CD4-positive, alpha-beta T cell (primary cell): Measurements from ENCODE around the gene TTLL10. TPM values are rescaled to one million over a fixed set of nuclear protein-coding genes. Genes with fewer than 3 reads are reported as not detected.
A peak's percentile ranks its signal among the peaks of the same experiment; 100 is the strongest.

Experiments used
- ATAC-seq: fragments of 200-7000 bp; cut with Tn5 transposase; one replicate; pipeline ENCODE4 v1.10.0; 2022; ENCODE audit warnings: mild to moderate bottlenecking; ENCODE audit not compliant: poor library complexity
- CTCF ChIA-PET: fragments of 350-600 bp; sonication (Branson Sonifier 250); formaldehyde crosslinking; loops from one replicate; lab custom pipeline; 2021; ENCODE audit warnings: antibody characterized with exemption, inconsistent platforms; lab: Charles Lee
- POLR2A ChIA-PET: fragments of 350-600 bp; sonication (Branson Sonifier 250); formaldehyde crosslinking; loops from one replicate; lab custom pipeline; 2021; ENCODE audit warnings: antibody characterized with exemption, inconsistent platforms; lab: Charles Lee
- DNase-seq, 14 experiments: peaks; one replicate each; pipeline ENCODE4 v3.0.0-alpha.2; 2013 to 2020; ENCODE audit warnings: mixed read lengths in 2 of 14
- H3K27ac ChIP-seq, 2 donors: one replicate each; pipeline versions ENCODE4 v1.5.1 to v1.7.0; 2013; ENCODE audit warnings: low read length in 2 of 2, low read depth in 1 of 2, mild to moderate bottlenecking in 1 of 2
- H3K27me3 ChIP-seq, 2 experiments: 1 replicate in 1 of 2; 2 replicates in 1 of 2; pipeline versions ENCODE4 v1.6.1 to v1.7.0; 2013; ENCODE audit warnings: low read length in 2 of 2, control low read depth in 1 of 2, mild to moderate bottlenecking in 1 of 2, moderate library complexity in 1 of 2; ENCODE audit not compliant: insufficient read depth in 2 of 2, control insufficient read depth in 1 of 2
- H3K36me3 ChIP-seq: one replicate; pipeline ENCODE4 v1.6.1; 2013; ENCODE audit warnings: low read length, control low read depth; ENCODE audit not compliant: insufficient read depth
- H3K4me1 ChIP-seq: one replicate; pipeline ENCODE4 v1.6.1; 2013; ENCODE audit warnings: low read length, control low read depth; ENCODE audit not compliant: insufficient read depth
- H3K4me3 ChIP-seq: one replicate; pipeline ENCODE4 v1.5.1; 2013; ENCODE audit warnings: mild to moderate bottlenecking, low read length, moderate library complexity
- H3K9me3 ChIP-seq, 2 experiments: 1 replicate in 1 of 2; 2 replicates in 1 of 2; pipeline versions ENCODE4 v1.6.1 to v1.7.0; 2013; ENCODE audit warnings: low read length in 2 of 2, mild to moderate bottlenecking in 2 of 2, control low read depth in 1 of 2, moderate library complexity in 1 of 2; ENCODE audit not compliant: control insufficient read depth in 1 of 2, insufficient read depth in 1 of 2
- H3K27ac Mint-ChIP-seq: one replicate; pipeline ENCODE4 v1.8.0; 2020; ENCODE audit warnings: mixed read lengths
- H3K27me3 Mint-ChIP-seq: one replicate; pipeline ENCODE4 v1.8.0; 2021; ENCODE audit warnings: mixed read lengths
- H3K36me3 Mint-ChIP-seq: one replicate; pipeline ENCODE4 v1.8.0; 2021; ENCODE audit warnings: low read depth, mixed read lengths
- H3K4me1 Mint-ChIP-seq: one replicate; pipeline ENCODE4 v1.8.0; 2021; ENCODE audit warnings: low read depth, mixed read lengths
- H3K4me3 Mint-ChIP-seq: one replicate; pipeline ENCODE4 v1.8.0; 2020; ENCODE audit warnings: mild to moderate bottlenecking, mixed read lengths
- H3K9me3 Mint-ChIP-seq: one replicate; pipeline ENCODE4 v1.8.0; 2020; ENCODE audit warnings: mixed read lengths
- CTCF ChIP-seq: fragments of 200-600 bp; IDR thresholded peaks from one replicate; pipeline ENCODE4 v1.8.0; 2022; ENCODE audit warnings: antibody characterized with exemption, mild to moderate bottlenecking
- intact Hi-C, 2 experiments: fragments of 100-400 bp; cut with DNase I in 1 of 2; cut with micrococcal nuclease in 1 of 2; formaldehyde crosslinking; loops; one replicate each; pipeline versions ENCODE4 v1.15.1 to v1.9.0; 2023 to 2025; cut with DNase I, micrococcal nuclease
- total RNA-seq, 174 experiments: library from RNA in 2 of 174; stranded (reverse) in 2 of 174; gene quantifications; one replicate each; pipeline ENCODE4 v1.2.3 and lab custom pipeline; 2021 to 2026

Gene TTLL10
- total RNA-seq, 2 experiments from 2014 or later = 0.11 to 0.59 TPM

GRCh38 chr1:1234180-1234808 is 60.6 kb downstream of the TTLL10 start:
- Histone ChIP-seq H3K9me3 (peaks cover 0 to 6% of the 10 kb centered on the region in 2 experiments), H3K36me3 (peaks cover 14% of the 10 kb centered on the region), H3K4me1 (peaks cover 42% of the 10 kb centered on the region), H3K27me3 (no peaks in the 10 kb centered on the region), H3K4me3 (no peak overlapping the region), H3K27ac (no peak overlapping the region)
- Mint-ChIP-seq H3K9me3 (no peaks in the 10 kb centered on the region), H3K27ac (no peak overlapping the region), H3K4me3 (peak overlapping the region; percentile 54), H3K36me3 (peaks cover 23% of the 10 kb centered on the region), H3K27me3 (no peaks in the 10 kb centered on the region), H3K4me1 (peaks cover 23% of the 10 kb centered on the region)
- ATAC-seq (no peak), DNase-seq (no peak)
- intact Hi-C loops = no loop called here
- TF ChIP-seq CTCF = no peak
- POLR2A ChIA-PET = no interaction called here
- CTCF ChIA-PET = no interaction called here

GRCh38 chr1:1235016-1235744 is 61.5 kb downstream of the TTLL10 start:
- Histone ChIP-seq H3K27ac (no peak overlapping the region), H3K27me3 (peaks cover 2 to 8% of the 10 kb centered on the region in 2 experiments), H3K4me3 (no peak overlapping the region), H3K4me1 (peaks cover 34% of the 10 kb centered on the region), H3K9me3 (peaks cover 0 to 6% of the 10 kb centered on the region in 2 experiments), H3K36me3 (peaks cover 10% of the 10 kb centered on the region)
- CTCF ChIA-PET = no interaction called here
- no peaks in the 10 kb centered on the region for H3K27me3 Mint-ChIP-seq
- ATAC-seq (no peak), DNase-seq (no peak)
- H3K9me3 Mint-ChIP-seq = no peaks in the 10 kb centered on the region
- intact Hi-C loops = no loop called here
- no peak overlapping the region for H3K27ac Mint-ChIP-seq
- TF ChIP-seq CTCF = no peak
- peak overlapping the region; percentile 54 for H3K4me3 Mint-ChIP-seq
- POLR2A ChIA-PET = no interaction called here
- H3K4me1 Mint-ChIP-seq = peaks cover 16% of the 10 kb centered on the region
- peaks cover 16% of the 10 kb centered on the region for H3K36me3 Mint-ChIP-seq

- CTCF ChIA-PET = no interaction called here
- Mint-ChIP-seq H3K27me3 (no peaks in the 10 kb centered on the region), H3K4me1 (peaks cover 8% of the 10 kb centered on the region), H3K36me3 (peaks cover 8% of the 10 kb centered on the region), H3K4me3 (no peak overlapping the region), H3K27ac (no peak overlapping the region), H3K9me3 (no peaks in the 10 kb centered on the region)
- H3K27me3 ChIP-seq = peaks cover 2 to 8% of the 10 kb centered on the region in 2 experiments
- H3K27ac ChIP-seq = no peak overlapping the region
- intact Hi-C loops = no loop called here
- TF ChIP-seq CTCF = no peak
- H3K4me3 ChIP-seq = no peak overlapping the region
- H3K36me3 ChIP-seq = peaks cover 10% of the 10 kb centered on the region
- POLR2A ChIA-PET = no interaction called here
- no peak for ATAC-seq
- peaks cover 0 to 9% of the 10 kb centered on the region in 2 experiments for H3K9me3 ChIP-seq
- peaks cover 23% of the 10 kb centered on the region for H3K4me1 ChIP-seq
- DNase-seq = no peak
Observed at GRCh38 chr1:1236176-1236763, 62.6 kb downstream of the TTLL10 start.
